HL-60/S4 treated with retinoic acid at 250 ng/mL for 4 days and 3 days (cell line): ENCODE results near the gene SDK2.

ENCODE experiments used
- in situ Hi-C: fragments of 300-500 bp; cut with MboI; formaldehyde crosslinking; loops from 2 replicates; pipeline ENCODE4 v1.7.0; 2022; ENCODE audit warnings: low sequenced_read_pairs

The SDK2 gene

DNA sequence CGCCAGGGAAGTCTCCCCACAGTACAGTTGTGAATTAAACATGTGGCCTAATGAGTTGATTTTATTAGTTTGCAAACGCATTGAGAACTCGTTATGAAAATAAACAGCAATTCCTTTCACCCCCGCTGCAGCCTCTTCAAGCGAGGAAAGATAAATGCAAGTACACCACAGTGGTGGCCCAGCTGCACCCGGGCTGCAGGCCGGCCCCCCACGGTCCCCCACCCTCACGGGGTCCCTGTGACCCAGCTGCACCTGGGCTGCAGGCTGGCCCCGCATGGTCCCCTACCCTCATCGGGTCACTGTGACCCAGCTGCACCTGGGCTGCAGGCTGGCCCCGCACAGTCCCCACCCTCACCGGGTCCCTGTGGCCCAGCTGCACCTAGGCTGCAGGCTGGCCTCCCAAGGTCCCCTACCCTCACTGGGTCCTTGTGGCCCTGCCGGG lies 32.2 kb downstream of the SDK2 start:
- in situ Hi-C loops = no loop called here

DNA sequence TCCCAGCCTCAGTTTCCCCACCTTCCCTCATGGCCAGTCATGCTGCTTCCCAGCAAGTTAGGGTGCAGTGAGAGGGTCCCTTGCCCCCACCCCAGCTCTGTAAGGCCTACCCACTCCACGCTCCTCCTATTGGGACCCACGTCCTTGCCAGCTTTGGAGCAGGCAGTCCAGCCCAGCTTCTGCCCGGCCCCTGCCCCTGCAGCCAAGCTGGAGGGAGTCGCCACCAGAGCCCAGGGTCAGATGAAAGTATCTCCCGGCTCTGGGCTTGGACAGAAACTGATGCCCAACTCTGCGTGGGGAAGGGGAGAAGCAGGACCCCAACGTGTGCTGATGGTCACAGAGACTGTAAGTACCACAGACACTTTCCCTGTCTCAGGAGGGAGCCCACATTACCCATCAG lies 32.6 kb downstream of the SDK2 start:
- in situ Hi-C loops = no loop called here

- in situ Hi-C loops = no loop called here
These were observed 33.8 kb downstream of the SDK2 start for GRCh38 chr17:73610331-73610911.

DNA sequence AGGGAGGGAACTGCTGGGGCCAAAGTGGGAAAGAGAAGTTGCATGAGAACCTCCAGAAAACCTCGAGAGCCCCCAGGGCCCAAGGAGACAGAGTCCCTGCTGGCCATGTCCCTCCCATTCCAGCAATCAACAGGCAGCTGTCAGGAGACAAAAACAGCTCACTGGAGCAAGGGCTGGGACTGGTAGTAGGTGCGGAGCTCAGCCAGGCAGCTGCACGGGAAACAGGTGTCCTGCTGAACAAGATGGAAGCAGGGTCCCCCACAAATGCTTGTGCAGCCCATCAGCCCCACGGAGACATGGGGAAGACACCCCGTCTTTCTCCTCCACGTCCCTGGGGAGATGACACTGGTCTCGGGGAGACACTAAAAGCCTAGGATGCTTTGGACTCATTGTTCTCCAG lies 34.5 kb downstream of the SDK2 start:
- in situ Hi-C loops = no loop called here

GRCh38 chr17:73609060-73609459 lies 35.2 kb downstream of the SDK2 start:
- in situ Hi-C loops = no loop called here

- in situ Hi-C loops = no loop called here
These were observed 38.8 kb downstream of the SDK2 start for GRCh38 chr17:73605444-73605843.

DNA sequence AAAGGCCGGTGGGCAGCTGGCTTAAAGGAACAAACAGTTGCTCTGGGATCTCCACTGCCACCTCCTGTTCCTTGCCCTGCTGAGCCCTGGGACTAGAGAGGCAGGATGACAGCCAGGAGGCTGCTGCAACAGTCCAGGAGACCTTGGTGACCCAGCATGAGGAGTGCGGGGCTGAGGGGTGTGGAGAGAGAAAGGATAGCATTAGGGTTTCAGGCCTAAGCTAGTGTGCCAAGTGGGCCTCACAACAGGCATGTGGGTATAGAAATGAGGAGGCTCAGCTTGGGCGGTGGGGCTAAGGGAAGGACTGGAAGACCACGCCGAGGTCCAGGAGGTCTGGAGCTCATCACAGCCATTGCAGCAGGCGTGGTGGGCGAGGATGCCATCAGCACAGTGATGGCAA lies 39.8 kb downstream of the SDK2 start:
- in situ Hi-C loops = no loop called here

DNA sequence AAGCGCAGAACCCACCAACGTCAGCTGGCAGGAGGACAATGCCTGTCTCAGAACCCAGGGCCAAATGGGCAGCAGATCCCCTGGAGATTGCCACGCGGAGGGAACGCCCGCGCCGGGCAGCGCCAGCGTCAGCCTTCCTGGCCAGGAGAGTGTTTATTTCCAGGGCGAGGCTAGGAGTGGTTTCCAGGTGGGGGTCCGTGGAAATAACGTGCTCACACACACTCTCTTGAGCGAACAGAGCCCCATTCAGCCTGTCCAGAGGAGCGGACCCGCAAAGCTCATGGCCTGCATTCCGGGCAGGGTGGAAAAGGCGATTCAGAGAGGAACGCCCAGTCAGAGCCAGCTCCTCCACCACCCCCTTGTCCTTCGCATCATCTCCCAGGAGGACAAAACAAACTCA lies 40.3 kb downstream of the SDK2 start:
- in situ Hi-C loops = no loop called here

GRCh38 chr17:73600103-73600871 lies 44.0 kb downstream of the SDK2 start:
- in situ Hi-C loops = no loop called here

- in situ Hi-C loops = no loop called here
These were observed 44.6 kb downstream of the SDK2 start for GRCh38 chr17:73599599-73599998.

DNA sequence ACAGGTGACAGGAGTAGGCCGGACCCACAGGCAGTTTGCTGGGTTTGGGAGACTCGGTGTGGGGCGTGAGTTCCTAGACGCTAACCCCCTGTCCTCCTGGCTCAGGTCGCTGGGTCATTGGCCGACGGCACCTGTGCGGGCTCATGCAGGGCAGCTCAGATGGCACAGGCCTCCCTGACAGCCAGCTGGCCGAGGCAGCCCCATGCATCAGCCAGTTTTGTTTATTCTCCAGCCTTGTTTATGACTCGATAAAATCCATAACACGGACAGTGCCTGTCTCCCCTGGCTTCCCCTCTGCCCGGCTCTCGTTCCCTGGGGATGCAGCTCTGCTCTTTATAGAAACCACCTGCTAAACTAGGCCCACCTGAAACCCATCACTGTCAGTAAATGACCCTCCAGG lies 46.0 kb downstream of the SDK2 start:
- in situ Hi-C loops = no loop called here

DNA sequence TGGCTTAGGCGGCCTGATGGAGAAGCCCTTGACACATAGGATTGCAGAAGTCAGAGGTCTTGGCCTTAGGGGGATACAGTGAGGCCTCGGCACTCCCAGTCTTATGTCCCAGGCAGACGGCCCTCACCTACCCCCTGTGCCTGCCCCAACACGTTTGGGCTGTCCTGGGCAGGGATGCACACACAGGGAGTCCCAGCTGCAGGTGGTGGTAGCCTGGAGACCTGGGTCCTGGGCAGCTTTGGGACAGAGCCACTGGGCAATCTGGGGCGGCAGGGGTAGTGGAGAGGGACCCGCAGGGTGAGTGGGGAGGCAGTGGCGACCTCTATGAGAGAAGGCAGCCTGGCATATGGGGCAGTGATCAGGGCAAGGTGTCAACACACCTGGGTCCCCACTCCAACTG lies 48.3 kb downstream of the SDK2 start:
- in situ Hi-C loops = no loop called here

- in situ Hi-C loops = no loop called here
These were observed 48.8 kb downstream of the SDK2 start for GRCh38 chr17:73595479-73595878.

DNA sequence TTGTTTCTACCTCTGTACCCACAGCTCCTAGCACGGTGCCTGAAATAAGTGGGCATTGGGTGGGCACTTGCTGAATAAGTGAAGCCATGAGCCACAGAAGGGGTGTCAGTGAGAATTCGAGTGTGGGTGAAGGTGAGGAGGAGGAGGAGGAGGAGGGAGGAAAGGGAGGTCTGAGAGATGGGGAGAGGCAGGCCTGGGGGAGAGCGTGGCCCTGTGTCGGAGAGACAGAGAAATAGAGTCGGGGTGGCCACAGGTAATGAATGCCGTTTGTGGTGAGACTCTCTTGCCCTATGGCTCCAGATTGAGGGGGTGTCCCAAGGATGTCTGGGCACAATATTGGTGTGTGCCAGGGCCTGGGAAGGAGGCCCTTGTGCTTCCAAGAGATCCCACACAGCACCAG lies 49.2 kb downstream of the SDK2 start:
- in situ Hi-C loops = no loop called here

- in situ Hi-C loops = no loop called here
These were observed 49.6 kb downstream of the SDK2 start for GRCh38 chr17:73594598-73594997.

DNA sequence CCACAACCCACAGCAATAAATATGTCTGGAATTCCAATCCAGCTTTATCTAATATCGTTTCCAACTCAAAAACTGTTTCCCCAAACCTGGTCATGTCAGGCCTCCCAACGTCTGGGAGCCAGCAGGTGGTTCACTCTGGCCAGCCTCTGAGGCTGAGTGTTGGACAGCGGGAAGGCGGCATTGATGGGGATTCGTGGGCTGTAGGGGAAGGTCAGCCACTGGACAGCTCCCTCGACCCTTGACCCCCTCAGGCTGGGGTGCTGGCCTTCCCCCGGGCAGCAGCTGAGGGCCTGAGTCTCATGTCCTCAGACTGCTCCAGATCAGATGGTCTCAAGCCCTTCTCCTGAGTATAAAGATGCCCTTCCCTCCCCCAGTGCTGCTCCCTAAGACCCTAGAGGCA lies 50.2 kb downstream of the SDK2 start:
- in situ Hi-C loops = no loop called here

DNA sequence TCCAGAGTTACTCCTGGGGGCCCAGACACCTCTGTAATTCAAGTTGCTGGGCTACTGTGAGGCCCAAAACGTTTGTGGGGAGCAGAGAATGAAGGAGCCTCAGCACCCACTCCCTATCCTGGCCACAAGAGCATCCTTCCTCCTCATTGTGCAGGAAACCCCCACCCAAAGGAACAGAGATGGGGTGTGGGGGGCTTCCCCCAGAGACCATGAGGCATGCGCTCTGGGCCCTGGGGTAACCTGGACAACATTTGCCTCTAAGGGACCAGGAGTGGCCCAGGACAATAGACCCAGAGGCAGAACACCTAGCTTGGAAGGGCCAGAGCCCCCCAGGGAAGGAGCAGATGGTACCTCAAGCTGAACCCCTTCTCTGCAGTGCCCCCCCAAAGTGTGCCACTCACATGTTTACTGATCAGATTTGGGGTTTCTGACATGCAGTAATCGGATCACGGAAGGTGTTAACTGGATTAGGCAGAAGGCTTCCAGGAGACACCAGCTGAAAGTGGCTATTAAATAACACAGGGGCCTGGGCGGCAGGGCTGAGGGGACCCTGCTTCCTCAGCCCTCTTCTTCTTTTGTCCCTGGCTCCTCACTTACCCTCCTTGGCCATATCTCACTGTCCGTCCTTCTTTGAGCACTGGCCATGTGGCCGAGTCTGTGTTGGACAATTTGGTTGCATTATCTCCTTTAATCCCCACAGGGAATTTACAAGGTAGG lies 50.8 kb downstream of the SDK2 start:
- in situ Hi-C loops = no loop called here

GRCh38 chr17:73592501-73592961 lies 51.7 kb downstream of the SDK2 start:
- in situ Hi-C loops = no loop called here

DNA sequence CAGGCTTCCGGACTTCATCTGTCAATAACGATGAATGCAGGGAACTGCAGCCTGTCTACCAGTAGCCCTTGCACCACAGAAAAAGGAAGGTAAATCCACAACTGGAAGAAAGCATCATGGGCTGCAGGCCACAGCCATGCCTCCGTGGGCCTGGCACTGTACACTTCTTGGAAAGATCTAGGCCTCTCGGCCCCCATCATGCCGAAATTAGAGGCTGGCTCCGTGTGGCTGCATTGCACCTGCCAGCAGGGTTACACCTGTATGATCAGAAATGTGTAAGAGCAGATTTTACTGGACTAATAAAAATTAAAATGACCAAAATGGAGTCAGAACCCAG lies 52.2 kb downstream of the SDK2 start:
- in situ Hi-C loops = no loop called here

GRCh38 chr17:73591296-73592078 lies 52.8 kb downstream of the SDK2 start:
- in situ Hi-C loops = no loop called here

- in situ Hi-C loops = no loop called here
These were observed 54.8 kb downstream of the SDK2 start for GRCh38 chr17:73589363-73589980.
